Activated naive CD4-positive, alpha-beta T cell treated with anti-CD3 and anti-CD28 coated beads, Interleukin-2, amount 10 ng/mL, durations not matched to agents 5 hours and 36 hours (primary cell): ENCODE results near the gene SERPINB6. TPM values are rescaled to one million over a fixed set of nuclear protein-coding genes. Genes with fewer than 3 reads are reported as not detected.

Source experiments
- total RNA-seq, 2 experiments: library from RNA; stranded (reverse); gene quantifications; one replicate each; pipeline ENCODE4 v1.2.3, GENCODE V29; 2021

The SERPINB6 gene
- 10 to 100 TPM; 17.6 to 19.0 TPM for total RNA-seq

GRCh38 chr6:2971420-2972218 is at the start of gene SERPINB6:
Gene SERPINB6 (minus strand): TSS chr6:2971567. CDS start chr6:2959332, 12,235 bp downstream.

GRCh38 chr6:2999618-3000557 is 28.5 kb upstream of the SERPINB6 start, which contains the start of gene NQO2:
Gene NQO2 (plus strand): TSS chr6:2999894. CDS start chr6:3006553, 6,659 bp downstream.

Other genes with a start within 250 kb of the SERPINB6 start
- gene MYLK4, start 220.6 kb downstream of the SERPINB6 start, total RNA-seq = under 1 TPM; 0.20 to 0.26 TPM
- gene WRNIP1, start 206.2 kb downstream of the SERPINB6 start, total RNA-seq = 10 to 100 TPM; 38.3 to 39.7 TPM
- 10 to 100 TPM; 64.2 to 66.0 TPM for gene SERPINB1, start 129.7 kb downstream of the SERPINB6 start, total RNA-seq
- 10 to 100 TPM; 47.1 to 48.3 TPM for gene SERPINB9, start 68.3 kb downstream of the SERPINB6 start, total RNA-seq
- gene NQO2, start 28.3 kb upstream of the SERPINB6 start, total RNA-seq = 10 to 100 TPM; 18.0 to 18.9 TPM
- gene RIPK1, start 96.9 kb upstream of the SERPINB6 start, total RNA-seq = 10 to 100 TPM; 27.6 to 29.0 TPM
- 1 to 10 TPM; 7.8 to 8.1 TPM for gene BPHL, start 147.1 kb upstream of the SERPINB6 start, total RNA-seq
- gene TUBB2A, start 186.0 kb upstream of the SERPINB6 start, total RNA-seq = 1 to 10 TPM; 1.3 to 1.9 TPM